GM21515 (cell line): ENCODE measurements around the gene HACD1.

Source experiments
- ATAC-seq: cut with Tn5 transposase; IDR thresholded peaks from one replicate; pipeline ENCODE4 v1.9.1; 2021; ENCODE audit not compliant: unreplicated experiment

The HACD1 gene

DNA sequence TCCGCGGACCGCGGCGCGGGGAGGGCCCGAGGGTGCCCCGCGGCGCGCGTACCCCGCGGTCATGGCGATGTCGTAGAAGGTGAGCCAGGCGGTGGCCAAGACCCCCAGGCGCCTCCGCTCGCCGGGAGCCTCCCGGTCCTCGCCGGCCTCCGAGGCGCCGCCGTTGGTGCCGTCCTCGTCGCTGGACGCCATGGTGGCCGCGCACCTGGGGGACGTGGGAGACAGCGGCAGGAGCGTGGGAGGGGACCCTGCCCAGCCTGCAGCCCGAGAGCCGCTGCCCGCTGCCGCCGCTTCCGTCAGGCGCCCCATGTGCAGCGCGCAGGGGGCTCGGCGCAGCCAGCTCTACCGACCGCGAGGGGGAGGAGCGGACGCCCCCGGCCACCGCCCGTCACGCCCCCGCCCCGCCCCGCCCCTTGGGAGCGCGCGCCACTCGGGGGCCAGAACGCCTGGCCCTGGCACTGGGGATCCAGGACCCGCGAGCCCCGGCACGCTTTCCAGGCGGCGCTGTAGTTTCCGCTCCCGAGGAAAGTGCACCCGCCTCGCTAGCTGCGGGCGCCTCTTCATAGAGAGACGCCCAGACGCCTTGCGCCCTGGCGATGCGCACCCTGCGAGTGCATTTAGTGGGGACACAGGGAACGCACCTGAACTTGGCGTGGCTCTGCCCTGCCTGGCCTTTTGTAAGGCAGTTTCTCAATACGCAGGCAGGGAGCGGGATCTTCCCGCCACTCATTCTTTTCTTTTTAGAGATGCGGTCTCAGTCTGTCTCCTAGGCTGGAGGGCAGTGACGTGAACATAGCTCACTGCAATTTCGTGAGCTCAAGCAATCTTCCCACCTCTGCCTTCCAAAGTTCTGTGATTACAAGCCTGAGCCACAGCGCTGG, at the start of gene HACD1:
HACD1 (minus strand) TSS at position 344 of the 881 bp plus-strand sequence; CDS start at position 309, 35 bp downstream.
- ATAC-seq: peak; percentile 73

DNA sequence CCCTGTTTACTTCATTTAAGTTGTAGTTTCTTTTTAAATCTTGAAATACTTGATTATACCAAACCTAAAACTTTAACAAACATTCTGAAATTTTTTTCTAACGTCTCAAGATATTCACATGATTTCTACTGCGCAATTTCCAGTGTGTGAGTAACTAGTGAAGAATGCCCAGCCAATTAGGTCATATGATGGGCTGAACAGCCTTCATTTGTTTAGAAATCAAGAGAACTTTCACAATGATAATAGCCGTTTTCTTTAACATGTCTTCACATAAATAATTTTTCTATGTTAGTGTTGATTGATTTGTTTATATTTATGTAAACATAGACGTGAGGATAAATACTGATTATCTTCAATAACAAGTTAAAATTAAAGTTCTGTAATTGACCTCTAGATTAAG, 48.6 kb upstream of the HACD1 start:
- no peak for ATAC-seq

GRCh38 chr10:17663450-17663849, 46.3 kb upstream of the HACD1 start:
- no peak for ATAC-seq

- ATAC-seq: no peak
These were observed 45.3 kb upstream of the HACD1 start for GRCh38 chr10:17662193-17663138.

GRCh38 chr10:17661510-17661909, 44.3 kb upstream of the HACD1 start:
- no peak for ATAC-seq

DNA sequence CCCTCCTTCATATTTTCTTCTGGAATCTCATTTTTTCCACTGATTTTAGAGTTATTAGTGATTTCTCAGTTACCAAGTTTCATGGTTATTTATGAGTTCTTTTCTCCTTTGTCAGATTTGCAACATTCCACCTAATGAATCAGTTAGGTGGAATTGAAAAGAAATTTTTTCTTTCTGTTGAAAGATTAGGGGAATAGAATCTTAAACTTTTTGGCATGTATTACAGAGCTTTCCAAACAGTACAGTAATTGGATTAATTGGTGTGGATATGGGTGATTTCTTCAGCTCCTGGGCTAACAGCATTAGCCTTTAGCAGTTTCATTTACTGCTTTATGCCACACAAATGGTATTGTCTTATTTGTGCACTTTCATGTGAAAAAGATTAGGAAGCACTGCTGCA, 43.7 kb upstream of the HACD1 start:
- ATAC-seq: no peak

- no peak for ATAC-seq
These were observed 42.2 kb upstream of the HACD1 start for GRCh38 chr10:17659365-17659764.

DNA sequence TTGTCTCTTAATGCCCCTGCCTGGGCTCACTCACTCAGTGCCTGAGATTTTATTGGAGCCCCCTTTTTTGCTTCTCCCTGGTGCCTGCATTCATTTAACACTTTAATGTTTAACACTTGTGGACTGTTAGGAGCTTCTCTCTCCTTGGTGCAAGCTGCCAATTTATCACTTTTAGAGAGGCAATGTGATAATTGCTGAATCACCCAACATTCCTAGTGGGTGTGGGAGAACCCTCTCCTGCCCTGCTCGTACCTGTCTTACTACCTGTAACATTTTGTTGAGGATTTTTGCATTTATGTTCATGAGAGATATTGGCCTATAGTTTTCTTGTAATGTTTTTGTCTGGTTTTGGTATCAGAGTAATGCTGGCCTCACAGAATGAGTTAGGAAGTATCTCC, 39.9 kb upstream of the HACD1 start:
- ATAC-seq: no peak

- peak; percentile 79 for ATAC-seq
These were observed 38.5 kb upstream of the HACD1 start for GRCh38 chr10:17655567-17656146.

- ATAC-seq: no peak
These were observed 37.8 kb upstream of the HACD1 start for GRCh38 chr10:17655009-17655408.

DNA sequence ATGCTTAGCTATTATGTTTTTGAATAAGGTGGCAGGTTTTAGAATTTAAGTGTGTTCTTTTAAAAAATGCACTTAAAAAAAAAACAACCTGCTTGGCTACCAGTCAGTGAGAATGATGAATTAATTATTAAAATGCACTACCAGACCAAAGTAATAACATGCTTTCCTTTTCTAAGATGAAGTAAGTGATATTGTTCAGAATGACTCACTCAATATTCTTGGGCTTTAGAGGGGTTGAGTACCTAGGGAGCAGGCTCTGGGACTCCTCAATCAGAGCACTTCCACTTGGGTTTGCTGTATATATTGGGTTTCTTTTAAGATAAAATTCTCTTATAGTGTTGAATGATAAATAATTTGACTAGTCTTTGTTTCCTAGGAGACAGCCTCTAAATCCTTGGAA, 35.4 kb upstream of the HACD1 start:
- no peak for ATAC-seq

DNA sequence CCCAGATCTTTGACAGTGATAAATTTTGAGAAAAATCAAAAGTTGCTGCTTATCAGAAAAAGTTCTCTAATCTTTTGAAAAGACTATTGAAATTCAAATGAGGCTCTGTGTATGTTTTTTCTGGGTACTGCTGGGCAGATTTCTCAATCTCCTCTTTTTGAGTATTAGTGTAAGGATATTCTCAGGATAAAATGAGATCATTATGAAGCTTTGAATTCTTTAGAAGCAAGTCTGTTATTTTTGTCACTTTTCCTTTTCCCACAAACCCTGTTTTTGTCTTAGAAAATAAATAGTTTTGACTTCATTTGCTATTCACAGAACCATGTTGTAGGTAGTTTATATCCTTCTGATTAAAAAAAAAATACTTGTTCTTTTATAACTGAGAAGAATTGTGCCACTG, 34.7 kb upstream of the HACD1 start:
- no peak for ATAC-seq

- ATAC-seq: no peak
These were observed 33.2 kb upstream of the HACD1 start for GRCh38 chr10:17650416-17650815.

- ATAC-seq: no peak
These were observed 32.7 kb upstream of the HACD1 start for GRCh38 chr10:17649836-17650235.

DNA sequence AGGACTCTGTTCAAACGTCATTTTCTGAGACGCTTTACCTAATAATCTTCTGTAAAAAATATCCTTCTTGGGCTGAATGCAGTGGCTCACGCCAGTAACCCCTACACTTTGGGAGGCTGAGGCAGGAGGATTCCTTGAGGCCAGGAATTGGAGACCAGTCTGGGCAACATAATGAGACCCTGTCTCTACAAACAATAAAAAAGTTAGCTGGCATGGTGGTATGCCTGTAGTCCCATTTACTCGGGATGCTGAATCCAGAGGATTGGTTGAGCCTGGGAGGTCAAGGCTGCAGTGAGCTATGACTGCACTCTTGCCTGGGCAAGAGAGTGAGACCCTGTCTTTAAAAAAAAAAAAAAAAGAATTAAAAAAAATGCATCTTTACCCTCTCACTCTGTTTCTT, 31.9 kb upstream of the HACD1 start:
- no peak for ATAC-seq

- ATAC-seq: no peak
These were observed 31.3 kb upstream of the HACD1 start for GRCh38 chr10:17648243-17649035.

- no peak for ATAC-seq
These were observed 30.2 kb upstream of the HACD1 start for GRCh38 chr10:17647326-17647725.

DNA sequence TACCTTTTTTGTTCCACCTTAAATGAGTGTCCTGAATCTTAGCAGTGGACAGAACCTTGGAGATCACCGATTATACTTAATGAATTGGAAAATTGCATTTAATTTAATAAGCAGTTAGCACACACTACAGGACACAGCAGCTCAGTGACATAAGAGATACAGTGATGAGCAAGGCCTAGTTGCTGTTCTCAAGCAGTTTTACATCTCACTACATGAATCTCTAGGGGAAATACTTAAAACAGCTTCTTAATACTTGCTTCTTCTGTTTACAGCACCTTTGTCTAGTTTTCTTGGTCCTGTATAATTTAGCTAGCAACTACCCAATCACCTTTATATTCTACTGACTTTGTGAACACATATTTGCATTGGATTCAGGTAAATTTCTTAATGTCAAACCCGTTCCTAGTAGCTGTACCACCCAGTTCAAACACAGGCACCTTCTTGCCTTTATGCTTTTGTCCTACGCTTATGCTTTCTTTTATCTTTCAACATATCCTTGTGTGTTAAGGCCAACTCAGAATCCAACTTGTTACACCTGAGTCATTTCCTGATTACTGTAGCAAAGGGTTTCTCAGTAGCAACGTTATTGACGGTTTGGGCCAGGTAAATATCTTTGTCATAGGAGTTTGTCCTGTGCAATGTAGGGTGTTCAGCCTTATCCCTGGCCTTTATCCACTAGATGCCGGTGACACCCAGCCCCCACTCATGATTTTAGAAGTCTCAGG, 28.6 kb upstream of the HACD1 start:
- ATAC-seq: no peak

- peak; percentile 39 for ATAC-seq
These were observed 27.3 kb upstream of the HACD1 start for GRCh38 chr10:17644485-17644943.
